H1 (cell line): ENCODE data around the gene GAN. TPM values are rescaled to one million over a fixed set of nuclear protein-coding genes. Genes with fewer than 3 reads are reported as not detected.

ENCODE experiments used
- CTCF ChIA-PET: fragments of 300-600 bp; sonication (Branson Sonifier 250); formaldehyde crosslinking; loops from one replicate; lab custom pipeline; 2021; ENCODE audit not compliant: partially characterized antibody; lab: Charles Lee
- POLR2A ChIA-PET: fragments of 300-600 bp; sonication (Branson Sonifier 250); formaldehyde crosslinking; loops from one replicate; lab custom pipeline; 2021; ENCODE audit warnings: inconsistent platforms; ENCODE audit not compliant: partially characterized antibody; lab: Charles Lee
- DNase-seq, 2 experiments: peaks; one replicate each; pipeline versions ENCODE4 v3.0.0 to v3.0.0-alpha.2; 2010 to 2022; ENCODE audit warnings: low spot score in 2 of 2, low read depth in 1 of 2, mixed read lengths in 1 of 2
- FAIRE-seq: peaks from 2 replicates; lab custom pipeline; 2011; peaks lifted over from hg19 to GRCh38; lab: Jason Lieb, UNC
- H2AFZ ChIP-seq: 2 replicates; pipeline ENCODE4 v1.8.1; 2012; ENCODE audit warnings: low read length, inconsistent platforms
- H2AK5ac ChIP-seq: 2 replicates; pipeline ENCODE4 v1.6.1; 2013; ENCODE audit warnings: low read depth, low read length
- H2BK120ac ChIP-seq: replicated peaks from 2 replicates; pipeline ENCODE3; 2013; ENCODE audit warnings: low read depth, low read length, inconsistent platforms
- H2BK12ac ChIP-seq: 2 replicates; pipeline ENCODE4 v1.6.1; 2013; ENCODE audit warnings: low read depth, low read length
- H2BK15ac ChIP-seq: 2 replicates; pipeline ENCODE4 v1.6.1; 2013; ENCODE audit warnings: low read length
- H2BK20ac ChIP-seq: 2 replicates; pipeline ENCODE4 v1.6.1; 2013; ENCODE audit warnings: low read length
- H2BK5ac ChIP-seq: 2 replicates; pipeline ENCODE4 v1.6.1; 2013; ENCODE audit warnings: low read depth, low read length
- H3K14ac ChIP-seq: 2 replicates; pipeline ENCODE4 v1.6.1; 2013; ENCODE audit warnings: inconsistent platforms; ENCODE audit not compliant: insufficient read length
- H3K18ac ChIP-seq: 2 replicates; pipeline ENCODE4 v1.6.1; 2013; ENCODE audit warnings: low read length; ENCODE audit errors: extremely low read depth
- H3K23ac ChIP-seq: 2 replicates; pipeline ENCODE4 v1.6.1; 2013; ENCODE audit warnings: inconsistent platforms; ENCODE audit not compliant: insufficient read length
- H3K23me2 ChIP-seq: 2 replicates; pipeline ENCODE4 v1.6.1; 2013; ENCODE audit warnings: low read depth, low read length
- H3K27ac ChIP-seq: 2 replicates; pipeline ENCODE4 v1.6.1; 2011; ENCODE audit warnings: low read depth, low read length, inconsistent platforms
- H3K27me3 ChIP-seq, 4 experiments: replicated peaks in 1 of 4; 1 replicate in 1 of 4; 2 replicates in 3 of 4; pipeline versions ENCODE4 v1.6.1 to v1.8.1; 2011 to 2013; ENCODE audit warnings: low read length in 3 of 4, mild to moderate bottlenecking in 3 of 4, inconsistent platforms in 2 of 4, mixed read lengths in 2 of 4, moderate library complexity in 1 of 4; ENCODE audit not compliant: control insufficient read depth in 3 of 4, insufficient read depth in 3 of 4; ENCODE audit errors: extremely low read depth in 1 of 4
- H3K36me3 ChIP-seq, 4 experiments: 2 replicates each; pipeline versions ENCODE4 v1.6.1 to v1.8.1; 2011 to 2013; ENCODE audit warnings: mild to moderate bottlenecking in 4 of 4, low read length in 3 of 4, moderate library complexity in 2 of 4, control low read depth in 1 of 4, inconsistent platforms in 1 of 4; ENCODE audit not compliant: insufficient read depth in 4 of 4, control insufficient read depth in 2 of 4
- H3K4ac ChIP-seq: replicated peaks from 2 replicates; pipeline ENCODE3; 2013; ENCODE audit warnings: low read length, low read depth, mixed read lengths, inconsistent platforms; ENCODE audit not compliant: insufficient read length
- H3K4me1 ChIP-seq, 4 experiments: replicated peaks in 1 of 4; 1 replicate in 1 of 4; 2 replicates in 3 of 4; pipeline versions ENCODE4 v1.6.1 to v1.8.1; 2011 to 2013; ENCODE audit warnings: low read length in 3 of 4, inconsistent platforms in 2 of 4, mixed read lengths in 1 of 4; ENCODE audit not compliant: insufficient read depth in 4 of 4, control insufficient read depth in 3 of 4
- H3K4me2 ChIP-seq, 2 experiments: 2 replicates each; pipeline versions ENCODE4 v1.6.1 to v1.8.1; 2011 to 2013; ENCODE audit warnings: low read depth in 2 of 2, low read length in 2 of 2, control low read depth in 1 of 2, inconsistent platforms in 1 of 2, mild to moderate bottlenecking in 1 of 2; ENCODE audit not compliant: insufficient read depth in 1 of 2
- H3K4me3 ChIP-seq, 4 experiments: fragments of 200-600, 300-600 bp in 1 of 4; sonication (generic), shearing (Covaris generic), sonication (Bioruptor Twin) in 1 of 4; 2 replicates each; pipeline versions ENCODE4 v1.5.1 to v1.8.1; 2011 to 2016; ENCODE audit warnings: low read length in 4 of 4, low read depth in 3 of 4, control low read depth in 2 of 4, inconsistent platforms in 2 of 4, mild to moderate bottlenecking in 2 of 4, mixed read lengths in 1 of 4, moderate library complexity in 1 of 4; ENCODE audit not compliant: insufficient read depth in 2 of 4; ENCODE audit errors: extremely low read depth in 1 of 4
- H3K56ac ChIP-seq: replicated peaks from 2 replicates; pipeline ENCODE3; 2013; ENCODE audit warnings: low read depth, mild to moderate bottlenecking, mixed read lengths, low read length, inconsistent platforms; ENCODE audit not compliant: insufficient read length
- H3K79me1 ChIP-seq: 2 replicates; pipeline ENCODE4 v1.6.1; 2013; ENCODE audit warnings: low read depth, low read length, control low read depth
- H3K79me2 ChIP-seq, 2 experiments: 2 replicates each; pipeline versions ENCODE4 v1.6.1 to v1.8.1; 2012 to 2013; ENCODE audit warnings: low read length in 2 of 2, mild to moderate bottlenecking in 2 of 2, inconsistent platforms in 1 of 2; ENCODE audit not compliant: insufficient read depth in 2 of 2, control insufficient read depth in 1 of 2
- H3K9ac ChIP-seq, 4 experiments: replicated peaks in 1 of 4; 1 replicate in 1 of 4; 2 replicates in 3 of 4; pipeline versions ENCODE4 v1.6.1 to v1.8.1; 2011 to 2013; ENCODE audit warnings: low read depth in 3 of 4, low read length in 3 of 4, control low read depth in 2 of 4, mild to moderate bottlenecking in 2 of 4, moderate library complexity in 2 of 4, inconsistent platforms in 1 of 4; ENCODE audit errors: extremely low read depth in 1 of 4
- H3K9me3 ChIP-seq, 2 experiments: 2 replicates each; pipeline versions ENCODE4 v1.6.1 to v1.8.1; 2012 to 2013; ENCODE audit warnings: mild to moderate bottlenecking in 2 of 2, moderate library complexity in 2 of 2, control low read depth in 1 of 2, inconsistent platforms in 1 of 2, low read depth in 1 of 2, low read length in 1 of 2, mixed read lengths in 1 of 2; ENCODE audit not compliant: insufficient read depth in 2 of 2
- H4K20me1 ChIP-seq, 2 experiments: replicated peaks in 1 of 2; 2 replicates each; pipeline versions ENCODE3 to v1.8.1; 2011 to 2013; ENCODE audit warnings: inconsistent platforms in 2 of 2, low read length in 2 of 2, mild to moderate bottlenecking in 1 of 2; ENCODE audit not compliant: insufficient read depth in 2 of 2, control insufficient read depth in 1 of 2
- H4K5ac ChIP-seq: 2 replicates; pipeline ENCODE4 v1.6.1; 2013; ENCODE audit warnings: low read length, low read depth, mixed read lengths, inconsistent platforms; ENCODE audit not compliant: insufficient read length
- H4K8ac ChIP-seq: 2 replicates; pipeline ENCODE4 v1.8.0; 2013; ENCODE audit warnings: mild to moderate bottlenecking, moderate library complexity, low read length, inconsistent platforms; ENCODE audit not compliant: insufficient read depth; ENCODE audit errors: extremely low read depth
- H4K91ac ChIP-seq: replicated peaks from 2 replicates; pipeline ENCODE3; 2013; ENCODE audit warnings: low read length, mixed read lengths, inconsistent platforms; ENCODE audit not compliant: insufficient read length
- BCL11A ChIP-seq, 2 experiments: IDR thresholded peaks; one replicate each; pipeline ENCODE4 v1.6.1; 2011; ENCODE audit warnings: low read depth in 2 of 2, low read length in 2 of 2, mild to moderate bottlenecking in 2 of 2
- CREB1 ChIP-seq: IDR thresholded peaks from 2 replicates; pipeline ENCODE4 v1.6.1; 2012; ENCODE audit warnings: inconsistent platforms
- CTBP2 ChIP-seq: IDR thresholded peaks from 2 replicates; pipeline ENCODE4 v1.7.0; 2011; ENCODE audit warnings: borderline replicate concordance, mild to moderate bottlenecking, moderate library complexity, mixed read lengths, low read length; ENCODE audit not compliant: insufficient read depth, insufficient read length
- EGR1 ChIP-seq: IDR thresholded peaks from 2 replicates; pipeline ENCODE4 v1.6.1; 2011; ENCODE audit warnings: low read depth, low read length, borderline replicate concordance
- FOSL1 ChIP-seq: IDR thresholded peaks from 2 replicates; pipeline ENCODE4 v1.6.1; 2011; ENCODE audit warnings: mild to moderate bottlenecking, low read depth, low read length, moderate library complexity; ENCODE audit not compliant: insufficient read depth
- JUN ChIP-seq: IDR thresholded peaks from 2 replicates; pipeline ENCODE4 v1.6.1; 2011; ENCODE audit warnings: low read depth, mild to moderate bottlenecking, improper control_type of control experiment, low read length
- KDM1A ChIP-seq: fragments of 200-600, 300-600 bp; sonication (generic); IDR thresholded peaks from 2 replicates; pipeline ENCODE4 v1.7.1; 2016; ENCODE audit warnings: mild to moderate bottlenecking, low read length, borderline replicate concordance
- NRF1 ChIP-seq: IDR thresholded peaks from 2 replicates; pipeline ENCODE4 v1.6.1; 2011; ENCODE audit warnings: mild to moderate bottlenecking, low read depth, low read length, improper control_type of control experiment
- RBBP5 ChIP-seq: IDR thresholded peaks from 2 replicates; pipeline ENCODE4 v1.7.1; 2012; ENCODE audit warnings: low read depth, mild to moderate bottlenecking, inconsistent platforms, low read length, moderate library complexity, borderline replicate concordance
- RFX5 ChIP-seq: IDR thresholded peaks from 2 replicates; pipeline ENCODE4 v1.6.1; 2011; ENCODE audit warnings: low read depth, low read length, improper control_type of control experiment, borderline replicate concordance
- SUZ12 ChIP-seq: fragments of 200-600 bp; sonication (generic); IDR thresholded peaks from 2 replicates; pipeline ENCODE4 v1.6.1; 2012; ENCODE audit warnings: mild to moderate bottlenecking, inconsistent platforms, low read length, moderate library complexity, mixed read lengths
- ZNF274 ChIP-seq: IDR thresholded peaks from 2 replicates; pipeline ENCODE4 v1.7.0; 2012; ENCODE audit warnings: low read length, borderline replicate concordance; ENCODE audit errors: extremely low read depth
- WGBS, 2 experiments: shearing (Covaris generic) in 1 of 2; methylation state at CpG; one replicate each; pipeline versions ENCODE4 v1.1.6 to v1.1.7; 2013 to 2015; ENCODE audit warnings: low lambda C conversion rate in 2 of 2, mixed read lengths in 2 of 2, inconsistent platforms in 1 of 2, low coverage in 1 of 2, missing lambda C conversion rate in 1 of 2; ENCODE audit not compliant: insufficient replicate concordance in 2 of 2, insufficient coverage in 1 of 2, insufficient read length in 1 of 2; ENCODE audit errors: extremely low coverage in 1 of 2, missing lambda C conversion rate in 1 of 2; 5-methylcytosine and 5-hydroxymethylcytosine counted together
- polyA plus RNA-seq, 7 experiments: library from polyadenylated mRNA; depleted of rRNA in 3 of 7; stranded (reverse) in 5 of 7; unstranded in 2 of 7; fragments of >200 nt in 5 of 7; fragments of 200-250 nt in 2 of 7; gene quantifications; 1 replicate in 5 of 7; 2 replicates in 1 of 7; 4 replicates in 1 of 7; pipeline versions ENCODE4 v1.2.1 to v1.2.3, GENCODE V29; 2011 to 2013; ENCODE audit warnings: missing spikeins in 2 of 7, mixed read lengths in 2 of 7
- total RNA-seq: library from RNA; stranded (reverse); fragmentation: NEBNext Ultra II Directional; extraction: Animal tissue kit (Norgen Biotek cat#: 25700); gene quantifications from 2 replicates; pipeline ENCODE4 v1.2.1, GENCODE V29; 2021
- TF ChIP-seq, protein P1 (sequence below): IDR thresholded peaks from 2 replicates; pipeline ENCODE4 v1.6.1; 2012; ENCODE audit warnings: low read length, inconsistent platforms

The GAN gene
- total and polyA plus RNA-seq, 2 of the 8 experiments (the other 6 are each of a cell fraction or from before 2014, with no cell fraction given), result 4.5 to 23.9 TPM

DNA sequence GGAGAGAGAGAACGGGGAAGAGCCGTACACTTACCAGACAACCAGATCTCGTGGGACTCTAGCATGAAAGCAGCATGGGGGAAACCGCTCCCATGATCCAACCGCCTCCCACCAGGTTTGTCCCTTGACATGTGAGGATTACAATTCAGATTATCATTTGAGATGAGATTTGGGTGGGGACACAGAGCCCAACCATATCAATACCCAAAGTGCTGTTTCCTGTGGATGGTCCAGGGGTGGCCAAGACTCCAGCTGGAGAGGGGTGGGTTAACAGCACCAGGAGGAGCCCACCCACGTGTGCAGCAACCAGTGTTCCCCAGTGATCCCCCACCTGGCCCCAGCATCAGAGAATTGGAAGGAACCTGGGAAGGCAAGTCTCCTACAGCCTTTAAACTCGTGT lies 79.7 kb downstream of the GAN start:
- Histone ChIP-seq H4K20me1 (no peaks in the 10 kb centered on the region), H2AK5ac (no peak overlapping the region), H3K56ac (no peak overlapping the region), H2BK15ac (no peak overlapping the region), H2BK5ac (no peak overlapping the region), H3K4ac (no peak overlapping the region), H4K8ac (no peak overlapping the region), H3K36me3 (peaks cover 0 to 6% (median 2%) of the 10 kb centered on the region in 4 experiments; a peak in 3 of 8 replicates), H2BK120ac (no peak overlapping the region), H4K91ac (no peak overlapping the region), H3K23me2 (no peaks in the 10 kb centered on the region), H3K9me3 (0 out of 4 replicates have a peak, but pooled peaks cover 0 to 4% of the 10 kb centered on the region in 2 experiments), H3K4me3 (no peak overlapping the region), H3K23ac (no peak overlapping the region), H4K5ac (no peak overlapping the region), H3K18ac (no peak overlapping the region), H2BK12ac (no peak overlapping the region), H2AFZ (no peak overlapping the region), H3K4me2 (no peak overlapping the region), H3K79me1 (no peaks in the 10 kb centered on the region), H3K79me2 (no peaks in the 10 kb centered on the region), H3K14ac (no peak overlapping the region), H3K27ac (no peak overlapping the region), H3K4me1 (no peaks in the 10 kb centered on the region), H3K27me3 (no peaks in the 10 kb centered on the region), H3K9ac (no peak overlapping the region), H2BK20ac (no peak overlapping the region)
- 84% methylated on average over 7 of the region's 7 CpGs; no CpG with 5 or more reads in 1 of the 2 experiments for WGBS, 2 experiments
- DNase-seq (no peak), FAIRE-seq (no peak)
- ChIA-PET POLR2A (interaction anchor here (1.2 kb wide), 2 partner anchors 10 to 12 kb away, joined by 3 read pairs; no protein-coding TSS in a partner anchor), CTCF (interaction anchor here (0.8 to 2.2 kb wide), 7 partner anchors 10 to 345 kb away, joined by 3 to 14 read pairs (median 3); no protein-coding TSS in a partner anchor)
- TF ChIP-seq RFX5, result no peak
- TF ChIP-seq CTBP2, result no peak
- no peak for TF ChIP-seq FOSL1
- no peak for TF ChIP-seq EGR1
- no peak for TF ChIP-seq BCL11A (IDR thresholded peaks at IDR 0.05; ENCODE audit: low read depth in 2 of 2, low read length in 2 of 2)
- TF ChIP-seq SUZ12, result no peak
- no peak for TF ChIP-seq NRF1
- TF ChIP-seq, protein P1, sequence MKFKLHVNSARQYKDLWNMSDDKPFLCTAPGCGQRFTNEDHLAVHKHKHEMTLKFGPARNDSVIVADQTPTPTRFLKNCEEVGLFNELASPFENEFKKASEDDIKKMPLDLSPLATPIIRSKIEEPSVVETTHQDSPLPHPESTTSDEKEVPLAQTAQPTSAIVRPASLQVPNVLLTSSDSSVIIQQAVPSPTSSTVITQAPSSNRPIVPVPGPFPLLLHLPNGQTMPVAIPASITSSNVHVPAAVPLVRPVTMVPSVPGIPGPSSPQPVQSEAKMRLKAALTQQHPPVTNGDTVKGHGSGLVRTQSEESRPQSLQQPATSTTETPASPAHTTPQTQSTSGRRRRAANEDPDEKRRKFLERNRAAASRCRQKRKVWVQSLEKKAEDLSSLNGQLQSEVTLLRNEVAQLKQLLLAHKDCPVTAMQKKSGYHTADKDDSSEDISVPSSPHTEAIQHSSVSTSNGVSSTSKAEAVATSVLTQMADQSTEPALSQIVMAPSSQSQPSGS, result no peak
- no peak for TF ChIP-seq ZNF274
- no peak for TF ChIP-seq KDM1A
- TF ChIP-seq RBBP5, result no peak
- no peak for TF ChIP-seq CREB1
- no peak for TF ChIP-seq JUN
